Measurements from ENCODE around the gene MGST1. TPM values are rescaled to one million over a fixed set of nuclear protein-coding genes. Genes with fewer than 3 reads are reported as not detected.
A peak's percentile ranks its signal among the peaks of the same experiment; 100 is the strongest.

MGST1 gene
- total and polyA plus RNA-seq, 10 donors: 1.4 to 9.6 (median 5.4) TPM

- TF ChIP-seq POLR2A (IDR thresholded peaks at IDR 0.05): no peak
- no peak for TF ChIP-seq CTCF (IDR thresholded peaks at IDR 0.05 in 8 of 11, conservative IDR thresholded peaks at IDR 0.05 in 3 of 11)
- no peak for TF ChIP-seq POLR2AphosphoS5 (IDR thresholded peaks at IDR 0.05)
- WGBS, 5 donors: 41 to 63% (median 57%) methylated on average over 4 of the region's 4 CpGs
Observed at GRCh38 chr12:16358878-16359277, 11.4 kb downstream of the MGST1 start.

GRCh38 chr12:16359512-16360491, 12.4 kb downstream of the MGST1 start:
- TF ChIP-seq POLR2A (IDR thresholded peaks at IDR 0.05) (no peak), CTCF (IDR thresholded peaks at IDR 0.05 in 8 of 11, conservative IDR thresholded peaks at IDR 0.05 in 3 of 11) (peak in 10 of 11 experiments; percentile 7 to 75 (median 60))
- intact Hi-C loops (cut with DNase I; ENCODE audit: low total_unique reads): loop anchor here (10.0 kb wide), 1 partner anchor 195 kb away; no protein-coding TSS in a partner anchor
- peak; percentile 86 for DNase-seq
- no peak overlapping the region for H3K4me3 ChIP-seq
- H3K36me3 ChIP-seq: no peaks in the 10 kb centered on the region
- no peak overlapping the region for H3K27ac ChIP-seq
- 72 to 82% (median 76%) methylated on average over 20 of the region's 20 CpGs for WGBS, 5 donors
- no peaks in the 10 kb centered on the region for H3K9me3 ChIP-seq
- H3K27me3 ChIP-seq (replicated peaks in 1 of 7): no peaks in the 10 kb centered on the region
- peaks cover 0 to 5% (median 0%) of the 10 kb centered on the region in 6 donors for H3K4me1 ChIP-seq

More at GRCh38 chr12:16358878-16359277, 11.4 kb downstream of the MGST1 start:
- Histone ChIP-seq H3K27me3 (replicated peaks in 1 of 7) (no peaks in the 10 kb centered on the region), H3K9me3 (no peaks in the 10 kb centered on the region), H3K4me1 (peaks cover 0 to 5% (median 0%) of the 10 kb centered on the region in 6 donors), H3K36me3 (no peaks in the 10 kb centered on the region), H3K4me3 (no peak overlapping the region), H3K27ac (no peak overlapping the region)
- intact Hi-C loops (cut with DNase I; ENCODE audit: low total_unique reads): no loop called here
- no peak for DNase-seq

GRCh38 chr12:16361142-16361783, 13.8 kb downstream of the MGST1 start:
- WGBS, 5 donors: 73 to 84% (median 76%) methylated on average over 7 of the region's 7 CpGs
- intact Hi-C loops (cut with DNase I; ENCODE audit: low total_unique reads): loop anchor here (10.0 kb wide), 1 partner anchor 196 kb away; no protein-coding TSS in a partner anchor
- Histone ChIP-seq H3K9me3 (no peaks in the 10 kb centered on the region), H3K4me3 (no peak overlapping the region), H3K4me1 (peaks cover 0 to 5% (median 0%) of the 10 kb centered on the region in 6 donors), H3K27ac (no peak overlapping the region), H3K27me3 (replicated peaks in 1 of 7) (no peaks in the 10 kb centered on the region), H3K36me3 (no peaks in the 10 kb centered on the region)
- no peak for DNase-seq
- TF ChIP-seq POLR2AphosphoS5 (IDR thresholded peaks at IDR 0.05) (no peak), POLR2A (IDR thresholded peaks at IDR 0.05) (no peak), CTCF (IDR thresholded peaks at IDR 0.05 in 8 of 11, conservative IDR thresholded peaks at IDR 0.05 in 3 of 11) (no peak)

GRCh38 chr12:16362550-16362949, 15.1 kb downstream of the MGST1 start:
- Histone ChIP-seq H3K27ac (no peak overlapping the region), H3K4me1 (peaks cover 0 to 5% (median 0%) of the 10 kb centered on the region in 6 donors), H3K36me3 (no peaks in the 10 kb centered on the region), H3K27me3 (replicated peaks in 1 of 7) (no peaks in the 10 kb centered on the region), H3K9me3 (no peaks in the 10 kb centered on the region), H3K4me3 (no peak overlapping the region)
- intact Hi-C loops (cut with DNase I; ENCODE audit: low total_unique reads): loop anchor here (10.0 kb wide), 1 partner anchor 198 kb away; no protein-coding TSS in a partner anchor
- TF ChIP-seq POLR2A (IDR thresholded peaks at IDR 0.05) (no peak), POLR2AphosphoS5 (IDR thresholded peaks at IDR 0.05) (no peak)
- DNase-seq: no peak
